Body of pancreas (tissue), 4 donors: ENCODE measurements around the gene PDE4D.

Experiments
- POLR2A ChIP-seq, 3 donors: fragments of 450-650 bp; IDR thresholded peaks; one replicate each; pipeline ENCODE4 v1.6.1; 2016; ENCODE audit warnings: antibody characterized with exemption in 3 of 3, mild to moderate bottlenecking in 2 of 3
- TF ChIP-seq, protein P1 (sequence below), 7 experiments: fragments of 450-650 bp in 4 of 7; fragments of 200-600 bp in 3 of 7; sonication (generic) in 3 of 7; IDR thresholded peaks; one replicate each; pipeline ENCODE4 v1.5.1; 2016 to 2019; ENCODE audit warnings: antibody characterized with exemption in 7 of 7

DNA sequence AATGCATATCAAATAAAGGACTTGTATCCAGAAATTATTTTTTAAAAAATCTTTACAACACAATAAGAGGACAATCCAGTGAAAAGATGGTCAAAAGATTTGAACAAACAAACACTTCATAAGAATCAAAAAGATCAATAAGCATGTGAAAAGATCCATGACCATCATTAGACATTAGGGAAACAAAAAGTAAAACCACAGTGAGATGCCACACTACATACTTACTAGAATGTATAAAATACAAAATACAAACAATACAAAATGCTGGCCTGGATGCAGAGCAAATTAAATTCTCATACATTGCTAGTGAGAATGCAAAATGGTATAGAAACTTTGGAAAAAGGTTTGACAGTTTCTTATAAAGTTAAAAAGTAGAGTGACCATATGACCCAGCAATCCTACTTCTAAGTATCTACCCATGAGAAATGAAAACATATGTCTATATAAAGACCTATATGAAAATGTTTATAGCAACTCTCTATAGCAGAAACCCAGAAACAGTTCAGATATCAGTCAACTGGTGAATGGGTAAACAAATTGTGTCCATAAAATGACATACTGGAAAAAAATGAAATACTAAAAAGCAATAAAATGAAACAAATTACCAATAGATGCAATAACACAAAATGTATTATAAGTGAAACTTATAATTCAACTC lies 884.6 kb downstream of the PDE4D start:
- TF ChIP-seq, protein P1, sequence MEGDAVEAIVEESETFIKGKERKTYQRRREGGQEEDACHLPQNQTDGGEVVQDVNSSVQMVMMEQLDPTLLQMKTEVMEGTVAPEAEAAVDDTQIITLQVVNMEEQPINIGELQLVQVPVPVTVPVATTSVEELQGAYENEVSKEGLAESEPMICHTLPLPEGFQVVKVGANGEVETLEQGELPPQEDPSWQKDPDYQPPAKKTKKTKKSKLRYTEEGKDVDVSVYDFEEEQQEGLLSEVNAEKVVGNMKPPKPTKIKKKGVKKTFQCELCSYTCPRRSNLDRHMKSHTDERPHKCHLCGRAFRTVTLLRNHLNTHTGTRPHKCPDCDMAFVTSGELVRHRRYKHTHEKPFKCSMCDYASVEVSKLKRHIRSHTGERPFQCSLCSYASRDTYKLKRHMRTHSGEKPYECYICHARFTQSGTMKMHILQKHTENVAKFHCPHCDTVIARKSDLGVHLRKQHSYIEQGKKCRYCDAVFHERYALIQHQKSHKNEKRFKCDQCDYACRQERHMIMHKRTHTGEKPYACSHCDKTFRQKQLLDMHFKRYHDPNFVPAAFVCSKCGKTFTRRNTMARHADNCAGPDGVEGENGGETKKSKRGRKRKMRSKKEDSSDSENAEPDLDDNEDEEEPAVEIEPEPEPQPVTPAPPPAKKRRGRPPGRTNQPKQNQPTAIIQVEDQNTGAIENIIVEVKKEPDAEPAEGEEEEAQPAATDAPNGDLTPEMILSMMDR (IDR thresholded peaks at IDR 0.05) = no peak
- TF ChIP-seq POLR2A (IDR thresholded peaks at IDR 0.05) = no peak
